Mesenchymal stem cell (in vitro differentiated cells and primary cell): Measurements from ENCODE around the gene CRKL.

Experiments
- DNase-seq: peaks from one replicate; pipeline ENCODE4 v3.0.0-alpha.2; 2013
- H2AFZ ChIP-seq: one replicate; pipeline ENCODE4 v1.6.1; 2013; ENCODE audit warnings: low read depth, mild to moderate bottlenecking, control low read depth, inconsistent platforms, low read length, moderate library complexity
- H2AK5ac ChIP-seq: 2 replicates; pipeline ENCODE4 v1.6.1; 2013; ENCODE audit warnings: low read length, moderate library complexity, mild to moderate bottlenecking, inconsistent platforms; ENCODE audit not compliant: severe bottlenecking
- H2BK120ac ChIP-seq: one replicate; pipeline ENCODE4 v1.6.1; 2013; ENCODE audit warnings: low read depth, mild to moderate bottlenecking, inconsistent platforms, low read length, moderate library complexity
- H2BK12ac ChIP-seq, 2 experiments: one replicate each; pipeline ENCODE4 v1.6.1; 2013; ENCODE audit warnings: inconsistent platforms in 2 of 2, low read length in 2 of 2, mild to moderate bottlenecking in 2 of 2, moderate library complexity in 2 of 2, control low read depth in 1 of 2
- H2BK15ac ChIP-seq: one replicate; pipeline ENCODE4 v1.6.1; 2013; ENCODE audit warnings: mild to moderate bottlenecking, low read depth, inconsistent platforms; ENCODE audit not compliant: poor library complexity, severe bottlenecking
- H2BK5ac ChIP-seq: 2 replicates; pipeline ENCODE4 v1.6.1; 2013; ENCODE audit warnings: low read depth, mild to moderate bottlenecking, low read length, control low read depth, inconsistent platforms; ENCODE audit not compliant: poor library complexity, severe bottlenecking
- H3K14ac ChIP-seq, 2 experiments: one replicate each; pipeline ENCODE4 v1.6.1; 2013; ENCODE audit warnings: inconsistent platforms in 2 of 2, low read length in 2 of 2, control low read depth in 1 of 2, mild to moderate bottlenecking in 1 of 2, moderate library complexity in 1 of 2
- H3K18ac ChIP-seq, 2 experiments: one replicate each; pipeline ENCODE4 v1.6.1; 2013; ENCODE audit warnings: inconsistent platforms in 2 of 2, low read length in 2 of 2, control low read depth in 1 of 2, low read depth in 1 of 2, mild to moderate bottlenecking in 1 of 2
- H3K23ac ChIP-seq, 2 experiments: one replicate each; pipeline ENCODE4 v1.6.1; 2013; ENCODE audit warnings: inconsistent platforms in 2 of 2, low read length in 2 of 2, mild to moderate bottlenecking in 2 of 2, moderate library complexity in 2 of 2, control low read depth in 1 of 2
- H3K27ac ChIP-seq: 2 replicates; pipeline ENCODE4 v1.5.1; 2013; ENCODE audit warnings: mild to moderate bottlenecking, moderate library complexity, low read length, control low read depth, inconsistent platforms; ENCODE audit not compliant: poor library complexity, severe bottlenecking
- H3K27me3 ChIP-seq, 2 experiments: 2 replicates each; pipeline versions ENCODE4 v1.6.1 to v1.7.0; 2013; ENCODE audit warnings: low read length in 2 of 2, mild to moderate bottlenecking in 2 of 2, moderate library complexity in 2 of 2, control low read depth in 1 of 2, inconsistent platforms in 1 of 2; ENCODE audit not compliant: control insufficient read depth in 1 of 2, insufficient read depth in 1 of 2
- H3K36me3 ChIP-seq, 2 experiments: 2 replicates each; pipeline versions ENCODE4 v1.6.1 to v1.7.0; 2013; ENCODE audit warnings: low read length in 2 of 2, control low read depth in 1 of 2, inconsistent platforms in 1 of 2, low read depth in 1 of 2, mild to moderate bottlenecking in 1 of 2; ENCODE audit not compliant: insufficient read depth in 2 of 2, control insufficient read depth in 1 of 2
- H3K4ac ChIP-seq, 2 experiments: one replicate each; pipeline ENCODE4 v1.6.1; 2013; ENCODE audit warnings: inconsistent platforms in 2 of 2, low read length in 2 of 2, mild to moderate bottlenecking in 2 of 2, moderate library complexity in 2 of 2, control low read depth in 1 of 2, low read depth in 1 of 2
- H3K4me1 ChIP-seq: 2 replicates; pipeline ENCODE4 v1.6.1; 2013; ENCODE audit warnings: low read depth, low read length, control low read depth; ENCODE audit not compliant: control insufficient read depth, insufficient read depth
- H3K4me2 ChIP-seq: 2 replicates; pipeline ENCODE4 v1.6.1; 2013; ENCODE audit warnings: low read length, mild to moderate bottlenecking, inconsistent platforms; ENCODE audit not compliant: poor library complexity, severe bottlenecking
- H3K4me3 ChIP-seq, 2 experiments: 2 replicates each; pipeline versions ENCODE4 v1.5.1 to v1.7.0; 2013; ENCODE audit warnings: low read length in 2 of 2, mild to moderate bottlenecking in 2 of 2, control low read depth in 1 of 2, low read depth in 1 of 2; ENCODE audit not compliant: insufficient read depth in 1 of 2
- H3K79me1 ChIP-seq: replicated peaks from 2 replicates; pipeline ENCODE4 v1.6.1; 2013; ENCODE audit warnings: mild to moderate bottlenecking, control low read depth, low read length, inconsistent platforms; ENCODE audit not compliant: poor library complexity, severe bottlenecking
- H3K9ac ChIP-seq: 2 replicates; pipeline ENCODE4 v1.7.0; 2013; ENCODE audit warnings: mild to moderate bottlenecking, low read length, moderate library complexity
- H3K9me3 ChIP-seq: 2 replicates; pipeline ENCODE4 v1.7.0; 2013; ENCODE audit warnings: mild to moderate bottlenecking, low read length; ENCODE audit not compliant: control insufficient read depth
- H4K8ac ChIP-seq: one replicate; pipeline ENCODE4 v1.6.1; 2013; ENCODE audit warnings: inconsistent platforms, mild to moderate bottlenecking, low read length, moderate library complexity
- H4K91ac ChIP-seq: one replicate; pipeline ENCODE4 v1.6.1; 2013; ENCODE audit warnings: mild to moderate bottlenecking, low read length, inconsistent platforms
- WGBS: methylation state at CpG from one replicate; pipeline ENCODE4 v1.1.7; 2013; ENCODE audit warnings: mixed read lengths; 5-methylcytosine and 5-hydroxymethylcytosine counted together

CRKL gene

GRCh38 chr22:20873214-20873613 lies 44.0 kb upstream of the CRKL start:
- no peak overlapping the region for H2BK15ac ChIP-seq
- H3K4ac ChIP-seq = no peak overlapping the region
- H3K4me3 ChIP-seq = no peak overlapping the region
- H3K27ac ChIP-seq = no peak overlapping the region
- no peak overlapping the region for H3K4me2 ChIP-seq
- no peak overlapping the region for H4K91ac ChIP-seq
- H2BK120ac ChIP-seq = no peak overlapping the region
- no peak overlapping the region for H3K18ac ChIP-seq
- H3K4me1 ChIP-seq = no peaks in the 10 kb centered on the region
- no peak overlapping the region for H2AK5ac ChIP-seq
- no peak overlapping the region for H2AFZ ChIP-seq
- H4K8ac ChIP-seq = no peak overlapping the region
- H3K9ac ChIP-seq = no peak overlapping the region
- H3K23ac ChIP-seq = no peak overlapping the region
- no peak overlapping the region for H3K14ac ChIP-seq
- no peak for DNase-seq
- H3K9me3 ChIP-seq = no peaks in the 10 kb centered on the region
- 98% methylated on average over 3 of the region's 3 CpGs for WGBS
- H3K79me1 ChIP-seq = peaks cover 14% of the 10 kb centered on the region
- H3K36me3 ChIP-seq = peaks cover 41 to 52% of the 10 kb centered on the region in 2 experiments
- H2BK12ac ChIP-seq = no peak overlapping the region
- H3K27me3 ChIP-seq = no peaks in the 10 kb centered on the region
- no peak overlapping the region for H2BK5ac ChIP-seq

DNA sequence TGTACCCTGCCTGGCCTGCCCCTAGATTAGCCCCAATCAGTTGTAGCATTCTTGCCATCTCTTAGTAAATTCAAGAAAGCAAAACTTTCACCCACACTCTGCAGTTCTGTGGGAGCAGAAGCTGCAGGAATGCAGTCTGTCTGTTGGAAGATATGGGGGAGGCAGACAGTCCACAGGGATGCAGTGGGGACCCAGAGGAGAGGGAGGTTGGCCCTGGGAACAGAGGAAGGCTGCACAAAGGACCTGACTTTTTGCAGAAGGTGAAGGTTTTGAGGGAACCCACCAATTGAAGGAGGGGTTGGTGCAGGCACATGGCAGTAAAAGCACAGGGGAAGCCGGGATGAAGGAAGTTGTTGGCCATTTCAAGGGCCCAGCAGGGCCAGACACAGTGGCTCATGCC lies 41.9 kb upstream of the CRKL start:
- Histone ChIP-seq H3K4me1 (no peaks in the 10 kb centered on the region), H3K18ac (no peak overlapping the region), H3K14ac (no peak overlapping the region), H2BK12ac (no peak overlapping the region), H4K8ac (no peak overlapping the region), H2BK15ac (no peak overlapping the region), H3K79me1 (peaks cover 9% of the 10 kb centered on the region), H3K27me3 (no peaks in the 10 kb centered on the region), H3K9ac (no peak overlapping the region), H3K4ac (no peak overlapping the region), H2BK120ac (no peak overlapping the region), H4K91ac (no peak overlapping the region), H3K9me3 (no peaks in the 10 kb centered on the region), H3K4me3 (no peak overlapping the region), H2AFZ (no peak overlapping the region), H3K36me3 (peaks cover 36 to 38% of the 10 kb centered on the region in 2 experiments), H3K27ac (no peak overlapping the region), H2AK5ac (no peak overlapping the region), H3K23ac (no peak overlapping the region), H2BK5ac (no peak overlapping the region), H3K4me2 (no peak overlapping the region)
- DNase-seq = no peak
- 100% methylated on average over 1 of the region's 1 CpG for WGBS

DNA sequence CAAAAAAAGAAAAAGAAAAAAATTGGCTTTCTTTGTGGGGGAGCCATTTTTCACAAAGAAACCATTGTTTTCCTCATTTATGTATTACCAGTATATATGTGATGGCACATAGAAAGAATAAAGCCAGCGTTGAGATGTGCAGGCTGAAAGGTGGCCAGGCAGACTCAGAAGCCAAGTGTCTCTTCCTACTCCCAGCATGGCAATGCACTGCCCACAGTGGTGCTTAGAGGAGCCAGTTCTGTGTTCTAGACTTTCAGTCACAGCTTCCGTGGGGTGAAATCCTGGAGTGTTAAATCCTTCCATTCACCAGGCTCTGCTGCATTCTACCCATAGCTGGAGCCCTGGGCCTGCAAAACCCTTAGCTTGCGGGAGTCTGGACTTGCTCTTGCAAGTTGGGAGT lies 39.5 kb upstream of the CRKL start:
- Histone ChIP-seq H3K18ac (no peak overlapping the region), H2BK120ac (no peak overlapping the region), H3K14ac (no peak overlapping the region), H3K4me1 (peaks cover 4% of the 10 kb centered on the region), H3K79me1 (peaks cover 9% of the 10 kb centered on the region), H4K91ac (no peak overlapping the region), H3K4ac (no peak overlapping the region), H2BK12ac (no peak overlapping the region), H3K4me2 (no peak overlapping the region), H2AFZ (no peak overlapping the region), H3K27ac (no peak overlapping the region), H3K9ac (no peak overlapping the region), H3K23ac (no peak overlapping the region), H3K27me3 (no peaks in the 10 kb centered on the region), H3K36me3 (peaks cover 45 to 46% of the 10 kb centered on the region in 2 experiments), H2BK15ac (no peak overlapping the region), H4K8ac (no peak overlapping the region), H3K9me3 (no peaks in the 10 kb centered on the region), H2BK5ac (no peak overlapping the region), H2AK5ac (no peak overlapping the region), H3K4me3 (no peak overlapping the region)
- WGBS = 98% methylated on average over 3 of the region's 3 CpGs
- DNase-seq = no peak

- no peak overlapping the region for H2AK5ac ChIP-seq
- H3K4me1 ChIP-seq = peaks cover 6% of the 10 kb centered on the region
- no peak overlapping the region for H3K4me3 ChIP-seq
- H2BK5ac ChIP-seq = no peak overlapping the region
- no peak overlapping the region for H3K23ac ChIP-seq
- H3K79me1 ChIP-seq = peaks cover 5% of the 10 kb centered on the region
- no peak overlapping the region for H4K91ac ChIP-seq
- H3K27ac ChIP-seq = no peak overlapping the region
- H3K9ac ChIP-seq = no peak overlapping the region
- no peaks in the 10 kb centered on the region for H3K9me3 ChIP-seq
- peaks cover 34 to 43% of the 10 kb centered on the region in 2 experiments for H3K36me3 ChIP-seq
- no peak overlapping the region for H2AFZ ChIP-seq
- WGBS = 71% methylated on average over 2 of the region's 5 CpGs
- H2BK15ac ChIP-seq = no peak overlapping the region
- H3K27me3 ChIP-seq = no peaks in the 10 kb centered on the region
- no peak overlapping the region for H3K4ac ChIP-seq
- no peak overlapping the region for H3K18ac ChIP-seq
- H2BK12ac ChIP-seq = no peak overlapping the region
- no peak overlapping the region for H2BK120ac ChIP-seq
- no peak overlapping the region for H3K14ac ChIP-seq
- no peak for DNase-seq
- no peak overlapping the region for H4K8ac ChIP-seq
- H3K4me2 ChIP-seq = no peak overlapping the region
Measured at GRCh38 chr22:20881231-20881630, 36.0 kb upstream of the CRKL start.
